ENCODE results near the gene CYSTM1.

CYSTM1 gene

GRCh38 chr5:140230373-140230772 is 55.4 kb downstream of the CYSTM1 start:
- no peak for ATAC-seq
- no peak for TF ChIP-seq TOX (CRISPR knock-in tag; IDR thresholded peaks at IDR 0.05; ENCODE audit: borderline replicate concordance)
- TF ChIP-seq RARB (CRISPR knock-in tag; IDR thresholded peaks at IDR 0.05): no peak
- no peak for TF ChIP-seq ARNTL (CRISPR knock-in tag; IDR thresholded peaks at IDR 0.05; ENCODE audit: borderline replicate concordance, low read depth)
- TF ChIP-seq PPARA (CRISPR knock-in tag; IDR thresholded peaks at IDR 0.05; ENCODE audit: borderline replicate concordance): no peak

- ATAC-seq: no peak
- TF ChIP-seq PPARA (CRISPR knock-in tag; IDR thresholded peaks at IDR 0.05; ENCODE audit: borderline replicate concordance) (no peak), ZFP30 (CRISPR knock-in tag; IDR thresholded peaks at IDR 0.05) (no peak), OSR1 (CRISPR knock-in tag; IDR thresholded peaks at IDR 0.05) (no peak), BACH2 (CRISPR knock-in tag; IDR thresholded peaks at IDR 0.05; ENCODE audit: borderline replicate concordance) (no peak), TCF4 (CRISPR knock-in tag; IDR thresholded peaks at IDR 0.05; ENCODE audit: borderline replicate concordance) (no peak), TOX (CRISPR knock-in tag; IDR thresholded peaks at IDR 0.05; ENCODE audit: borderline replicate concordance) (no peak), CSDC2 (CRISPR knock-in tag; IDR thresholded peaks at IDR 0.05) (no peak), PATZ1 (CRISPR knock-in tag; IDR thresholded peaks at IDR 0.05; ENCODE audit: borderline replicate concordance) (no peak), CREB5 (CRISPR knock-in tag; IDR thresholded peaks at IDR 0.05; ENCODE audit: low read depth) (no peak), ZC3H10 (CRISPR knock-in tag; IDR thresholded peaks at IDR 0.05) (no peak), SNAI2 (CRISPR knock-in tag; IDR thresholded peaks at IDR 0.05) (no peak), ZNF8 (CRISPR knock-in tag; IDR thresholded peaks at IDR 0.05) (no peak), TSHZ2 (CRISPR knock-in tag; IDR thresholded peaks at IDR 0.05) (no peak), ARNTL (CRISPR knock-in tag; IDR thresholded peaks at IDR 0.05; ENCODE audit: borderline replicate concordance, low read depth) (no peak), POU6F1 (CRISPR knock-in tag; IDR thresholded peaks at IDR 0.05; ENCODE audit: borderline replicate concordance, low read depth) (no peak)
Measured at GRCh38 chr5:140232731-140233130, 57.7 kb downstream of the CYSTM1 start.

- TF ChIP-seq TCF4 (CRISPR knock-in tag; IDR thresholded peaks at IDR 0.05; ENCODE audit: borderline replicate concordance): no peak
- no peak for TF ChIP-seq CSDC2 (CRISPR knock-in tag; IDR thresholded peaks at IDR 0.05)
- TF ChIP-seq GLIS3 (CRISPR knock-in tag; IDR thresholded peaks at IDR 0.05): no peak
- no peak for TF ChIP-seq ZNF565 (CRISPR knock-in tag; conservative IDR thresholded peaks at IDR 0.05; ENCODE audit: low read depth)
- no peak for TF ChIP-seq OSR1 (CRISPR knock-in tag; IDR thresholded peaks at IDR 0.05)
- TF ChIP-seq ARNTL (CRISPR knock-in tag; IDR thresholded peaks at IDR 0.05; ENCODE audit: borderline replicate concordance, low read depth): no peak
- TF ChIP-seq ZFP3 (CRISPR knock-in tag; IDR thresholded peaks at IDR 0.05): no peak
- TF ChIP-seq SNAI2 (CRISPR knock-in tag; IDR thresholded peaks at IDR 0.05): no peak
- no peak for TF ChIP-seq RARB (CRISPR knock-in tag; IDR thresholded peaks at IDR 0.05)
- no peak for TF ChIP-seq TOX (CRISPR knock-in tag; IDR thresholded peaks at IDR 0.05; ENCODE audit: borderline replicate concordance)
- TF ChIP-seq CREB5 (CRISPR knock-in tag; IDR thresholded peaks at IDR 0.05; ENCODE audit: low read depth): no peak
- TF ChIP-seq ISL1 (CRISPR knock-in tag; IDR thresholded peaks at IDR 0.05): no peak
- no peak for TF ChIP-seq POU6F1 (CRISPR knock-in tag; IDR thresholded peaks at IDR 0.05; ENCODE audit: borderline replicate concordance, low read depth)
- no peak for TF ChIP-seq ZFP30 (CRISPR knock-in tag; IDR thresholded peaks at IDR 0.05)
- TF ChIP-seq PPARA (CRISPR knock-in tag; IDR thresholded peaks at IDR 0.05; ENCODE audit: borderline replicate concordance): no peak
- no peak for TF ChIP-seq ZNF8 (CRISPR knock-in tag; IDR thresholded peaks at IDR 0.05)
- TF ChIP-seq ZNF70 (CRISPR knock-in tag; IDR thresholded peaks at IDR 0.05): no peak
- no peak for ATAC-seq
Measured at GRCh38 chr5:140234377-140234989, 59.5 kb downstream of the CYSTM1 start.
